Fibroblast of lung (primary cell): ENCODE data around the gene EDN2.

Experiments used
- EZH2 ChIP-seq: IDR thresholded peaks from 2 replicates; pipeline ENCODE4 v1.5.1; 2012; ENCODE audit warnings: low read length, control low read depth, mild to moderate bottlenecking; ENCODE audit errors: missing control alignments
- TF ChIP-seq, protein P1 (sequence below), 2 donors: IDR thresholded peaks in 1 of 2; conservative IDR thresholded peaks in 1 of 2; 1 replicate in 1 of 2; 2 replicates in 1 of 2; pipeline ENCODE4 v1.5.1; 2011 to 2012; ENCODE audit warnings: low read length in 2 of 2, control low read depth in 1 of 2, inconsistent platforms in 1 of 2, low read depth in 1 of 2, mild to moderate bottlenecking in 1 of 2

DNA sequence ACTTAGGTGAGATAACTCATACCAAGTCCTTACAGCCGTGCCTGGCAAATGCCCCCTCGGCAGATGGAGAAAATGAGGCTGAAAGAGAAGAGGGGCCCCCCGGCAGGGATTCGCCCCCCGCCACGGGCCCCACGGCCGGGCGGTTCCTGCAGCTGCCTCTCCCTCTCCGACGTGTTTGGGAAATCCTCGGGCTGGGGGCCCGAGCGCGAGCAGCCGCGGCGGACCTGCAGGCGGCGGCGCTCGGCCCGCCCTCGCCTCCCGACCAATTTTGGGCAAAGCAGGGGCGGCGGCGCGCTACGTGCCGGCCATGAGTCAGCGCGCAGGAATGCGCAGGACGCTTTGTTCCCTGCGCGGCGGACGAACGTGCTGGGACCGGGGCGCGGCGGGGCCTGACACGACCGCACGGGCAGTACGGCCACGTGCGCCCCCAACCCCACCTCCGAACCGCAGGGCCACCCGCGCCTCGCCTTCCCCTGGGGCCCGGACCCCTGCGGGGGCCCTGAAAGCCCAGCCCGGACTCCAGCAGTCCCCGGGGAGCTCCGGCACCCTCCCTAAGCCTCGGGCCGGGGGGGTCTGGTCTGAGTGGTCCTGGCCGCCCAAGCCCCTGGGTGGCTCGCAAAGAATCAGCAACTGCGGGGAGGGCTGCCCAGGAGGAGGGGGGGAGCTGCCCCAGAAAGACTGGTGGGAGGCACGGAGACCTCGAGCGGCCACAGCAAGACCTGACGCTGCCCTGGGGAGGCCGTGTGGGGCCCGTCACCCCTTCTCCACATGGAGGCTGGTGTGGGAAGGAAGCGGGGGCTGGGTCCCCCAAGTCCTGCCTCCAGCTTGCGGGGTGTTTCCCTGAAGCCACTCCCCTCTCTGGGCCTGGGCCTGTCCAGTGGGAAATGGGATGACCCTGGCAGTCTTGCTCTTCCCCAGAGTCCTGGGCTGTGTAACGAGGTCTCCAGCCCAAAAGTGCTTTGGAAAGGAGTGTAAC is 11.9 kb upstream of the EDN2 start:
- TF ChIP-seq, protein P1, sequence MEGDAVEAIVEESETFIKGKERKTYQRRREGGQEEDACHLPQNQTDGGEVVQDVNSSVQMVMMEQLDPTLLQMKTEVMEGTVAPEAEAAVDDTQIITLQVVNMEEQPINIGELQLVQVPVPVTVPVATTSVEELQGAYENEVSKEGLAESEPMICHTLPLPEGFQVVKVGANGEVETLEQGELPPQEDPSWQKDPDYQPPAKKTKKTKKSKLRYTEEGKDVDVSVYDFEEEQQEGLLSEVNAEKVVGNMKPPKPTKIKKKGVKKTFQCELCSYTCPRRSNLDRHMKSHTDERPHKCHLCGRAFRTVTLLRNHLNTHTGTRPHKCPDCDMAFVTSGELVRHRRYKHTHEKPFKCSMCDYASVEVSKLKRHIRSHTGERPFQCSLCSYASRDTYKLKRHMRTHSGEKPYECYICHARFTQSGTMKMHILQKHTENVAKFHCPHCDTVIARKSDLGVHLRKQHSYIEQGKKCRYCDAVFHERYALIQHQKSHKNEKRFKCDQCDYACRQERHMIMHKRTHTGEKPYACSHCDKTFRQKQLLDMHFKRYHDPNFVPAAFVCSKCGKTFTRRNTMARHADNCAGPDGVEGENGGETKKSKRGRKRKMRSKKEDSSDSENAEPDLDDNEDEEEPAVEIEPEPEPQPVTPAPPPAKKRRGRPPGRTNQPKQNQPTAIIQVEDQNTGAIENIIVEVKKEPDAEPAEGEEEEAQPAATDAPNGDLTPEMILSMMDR (conservative IDR thresholded peaks at IDR 0.05 in 1 of 2, IDR thresholded peaks at IDR 0.05 in 1 of 2; ENCODE audit: low read depth in 1 of 2, low read length in 2 of 2), result no peak
- no peak for TF ChIP-seq EZH2
